MCF 10A (cell line): Measurements from ENCODE around the gene CARS2. TPM values are rescaled to one million over a fixed set of nuclear protein-coding genes. Genes with fewer than 3 reads are reported as not detected.
"Not testable (repeated sequence)": the region's sequence is repeated elsewhere in the genome, so short reads cannot be mapped to it uniquely, and the experiment has no call there.

Source experiments
- BruUV-seq: library from RNA; stranded (reverse); fragments of 400-500 nt; replicated peaks from 2 replicates; lab custom pipeline; 2021; lab: Mats Ljungman, UMichigan
- CTCF ChIA-PET: fragments of 300-600 bp; sonication (Branson Sonifier 250); formaldehyde crosslinking; extraction: SDS; loops from one replicate; lab custom pipeline; 2021; ENCODE audit warnings: antibody characterized with exemption, inconsistent platforms; lab: Yijun Ruan, JAX
- POLR2A ChIA-PET: fragments of 300-600, 350-650 bp; sonication (Branson Sonifier 250); formaldehyde crosslinking; extraction: SDS; loops from one replicate; lab custom pipeline; 2020; ENCODE audit warnings: antibody characterized with exemption, inconsistent platforms; lab: Yijun Ruan, JAX
- DNase-seq: peaks from one replicate; pipeline ENCODE4 v3.0.0-alpha.2; 2018; ENCODE audit not compliant: unreplicated experiment
- H3K27ac Mint-ChIP-seq: one replicate; pipeline ENCODE4 v1.8.0; 2022; ENCODE audit warnings: mild to moderate bottlenecking, low read depth, mixed read lengths; ENCODE audit not compliant: unreplicated experiment
- H3K27me3 Mint-ChIP-seq: one replicate; pipeline ENCODE4 v1.8.0; 2022; ENCODE audit warnings: mixed read lengths; ENCODE audit not compliant: insufficient read depth, unreplicated experiment
- H3K36me3 Mint-ChIP-seq: one replicate; pipeline ENCODE4 v1.8.0; 2022; ENCODE audit warnings: mild to moderate bottlenecking, moderate library complexity, mixed read lengths; ENCODE audit not compliant: insufficient read depth, unreplicated experiment
- H3K4me1 Mint-ChIP-seq: one replicate; pipeline ENCODE4 v1.8.0; 2022; ENCODE audit warnings: mixed read lengths; ENCODE audit not compliant: insufficient read depth, unreplicated experiment
- H3K4me3 Mint-ChIP-seq: one replicate; pipeline ENCODE4 v1.8.0; 2022; ENCODE audit warnings: mild to moderate bottlenecking, moderate library complexity, mixed read lengths; ENCODE audit not compliant: unreplicated experiment
- H3K9me3 Mint-ChIP-seq: one replicate; pipeline ENCODE4 v1.8.0; 2022; ENCODE audit warnings: mixed read lengths; ENCODE audit not compliant: unreplicated experiment
- CTCF ChIP-seq: fragments of 200-600 bp; IDR thresholded peaks from one replicate; pipeline ENCODE4 v1.8.0; 2022; ENCODE audit warnings: antibody characterized with exemption, mild to moderate bottlenecking; ENCODE audit not compliant: unreplicated experiment
- intact Hi-C: fragments of 100-400 bp; cut with micrococcal nuclease; formaldehyde crosslinking; loops from 2 replicates; pipeline ENCODE4 v1.14.1; 2022
- total RNA-seq: library from RNA; stranded (reverse); gene quantifications from 2 replicates; pipeline ENCODE4 v1.2.3, GENCODE V29; 2022

Gene CARS2
- total RNA-seq, 1 experiment from 2014 or later = 104 TPM

GRCh38 chr13:110737555-110737954 is 31.6 kb upstream of the CARS2 start:
- TF ChIP-seq CTCF = no peak
- no peaks in the 10 kb centered on the region for H3K4me1 Mint-ChIP-seq
- POLR2A ChIA-PET = no interaction called here
- no peaks in the 10 kb centered on the region for H3K36me3 Mint-ChIP-seq
- CTCF ChIA-PET = no interaction called here
- no peak overlapping the region for H3K27ac Mint-ChIP-seq
- no peaks in the 10 kb centered on the region for H3K27me3 Mint-ChIP-seq
- DNase-seq = no peak
- H3K9me3 Mint-ChIP-seq = no peaks in the 10 kb centered on the region
- intact Hi-C loops = no loop called here
- no peak overlapping the region for H3K4me3 Mint-ChIP-seq
- no TSS peak for BruUV-seq

- H3K9me3 Mint-ChIP-seq = no peaks in the 10 kb centered on the region
- intact Hi-C loops = no loop called here
- H3K4me3 Mint-ChIP-seq = no peak overlapping the region
- BruUV-seq = no TSS peak
- no peaks in the 10 kb centered on the region for H3K36me3 Mint-ChIP-seq
- CTCF ChIA-PET = interaction anchor here (0.6 to 0.7 kb wide), 3 partner anchors 9 to 75 kb away, joined by 3 read pairs; no protein-coding TSS in a partner anchor
- no peaks in the 10 kb centered on the region for H3K27me3 Mint-ChIP-seq
- TF ChIP-seq CTCF = no peak
- POLR2A ChIA-PET = interaction anchor here (1.8 kb wide), 1 partner anchor 18 kb away, joined by 4 read pairs; no protein-coding TSS in a partner anchor
- no peak overlapping the region for H3K27ac Mint-ChIP-seq
- no peak for DNase-seq
- H3K4me1 Mint-ChIP-seq = no peaks in the 10 kb centered on the region
Observed at GRCh38 chr13:110734561-110734960, 28.6 kb upstream of the CARS2 start.

- intact Hi-C loops = no loop called here
- no peak for DNase-seq
- no peak for TF ChIP-seq CTCF
- H3K27me3 Mint-ChIP-seq = no peaks in the 10 kb centered on the region
- H3K9me3 Mint-ChIP-seq = no peaks in the 10 kb centered on the region
- CTCF ChIA-PET = no interaction called here
- no peaks in the 10 kb centered on the region for H3K4me1 Mint-ChIP-seq
- no peak overlapping the region for H3K4me3 Mint-ChIP-seq
- H3K27ac Mint-ChIP-seq = no peak overlapping the region
- peaks cover 1% of the 10 kb centered on the region for H3K36me3 Mint-ChIP-seq
- POLR2A ChIA-PET = no interaction called here
- no TSS peak for BruUV-seq
Observed at GRCh38 chr13:110731072-110731471, 25.2 kb upstream of the CARS2 start.

- CTCF ChIA-PET = no interaction called here
- intact Hi-C loops = no loop called here
- POLR2A ChIA-PET = no interaction called here
- Mint-ChIP-seq H3K4me1 (no peaks in the 10 kb centered on the region), H3K36me3 (peaks cover 7% of the 10 kb centered on the region), H3K27ac (no peak overlapping the region), H3K27me3 (no peaks in the 10 kb centered on the region), H3K4me3 (no peak overlapping the region), H3K9me3 (no peaks in the 10 kb centered on the region)
- no TSS peak for BruUV-seq
- TF ChIP-seq CTCF = no peak
- DNase-seq = no peak
Observed at GRCh38 chr13:110726726-110727125, 20.8 kb upstream of the CARS2 start.

- H3K27ac Mint-ChIP-seq, DNase-seq, H3K27me3 Mint-ChIP-seq, BruUV-seq, H3K9me3 Mint-ChIP-seq, POLR2A ChIA-PET, H3K4me3 Mint-ChIP-seq, CTCF ChIA-PET, intact Hi-C loops, H3K4me1 Mint-ChIP-seq: not testable (repeated sequence)
- H3K36me3 Mint-ChIP-seq = peaks cover 10% of the 10 kb centered on the region
Observed at GRCh38 chr13:110726153-110726552, 20.2 kb upstream of the CARS2 start.
